H1 (cell line): ENCODE measurements around the gene SEMA6D. TPM values are rescaled to one million over a fixed set of nuclear protein-coding genes. Genes with fewer than 3 reads are reported as not detected.

Experiments
- CTCF ChIA-PET: fragments of 300-600 bp; sonication (Branson Sonifier 250); formaldehyde crosslinking; loops from one replicate; lab custom pipeline; 2021; ENCODE audit not compliant: partially characterized antibody; lab: Charles Lee
- POLR2A ChIA-PET: fragments of 300-600 bp; sonication (Branson Sonifier 250); formaldehyde crosslinking; loops from one replicate; lab custom pipeline; 2021; ENCODE audit warnings: inconsistent platforms; ENCODE audit not compliant: partially characterized antibody; lab: Charles Lee
- DNase-seq, 2 experiments: peaks; one replicate each; pipeline versions ENCODE4 v3.0.0 to v3.0.0-alpha.2; 2010 to 2022; ENCODE audit warnings: low spot score in 2 of 2, low read depth in 1 of 2, mixed read lengths in 1 of 2
- FAIRE-seq: peaks from 2 replicates; lab custom pipeline; 2011; peaks lifted over from hg19 to GRCh38; lab: Jason Lieb, UNC
- H2AFZ ChIP-seq: 2 replicates; pipeline ENCODE4 v1.8.1; 2012; ENCODE audit warnings: low read length, inconsistent platforms
- H2AK5ac ChIP-seq: 2 replicates; pipeline ENCODE4 v1.6.1; 2013; ENCODE audit warnings: low read depth, low read length
- H2BK120ac ChIP-seq: replicated peaks from 2 replicates; pipeline ENCODE3; 2013; ENCODE audit warnings: low read depth, low read length, inconsistent platforms
- H2BK12ac ChIP-seq: 2 replicates; pipeline ENCODE4 v1.6.1; 2013; ENCODE audit warnings: low read depth, low read length
- H2BK15ac ChIP-seq: 2 replicates; pipeline ENCODE4 v1.6.1; 2013; ENCODE audit warnings: low read length
- H2BK20ac ChIP-seq: 2 replicates; pipeline ENCODE4 v1.6.1; 2013; ENCODE audit warnings: low read length
- H2BK5ac ChIP-seq: 2 replicates; pipeline ENCODE4 v1.6.1; 2013; ENCODE audit warnings: low read depth, low read length
- H3K14ac ChIP-seq: 2 replicates; pipeline ENCODE4 v1.6.1; 2013; ENCODE audit warnings: inconsistent platforms; ENCODE audit not compliant: insufficient read length
- H3K18ac ChIP-seq: 2 replicates; pipeline ENCODE4 v1.6.1; 2013; ENCODE audit warnings: low read length; ENCODE audit errors: extremely low read depth
- H3K23ac ChIP-seq: 2 replicates; pipeline ENCODE4 v1.6.1; 2013; ENCODE audit warnings: inconsistent platforms; ENCODE audit not compliant: insufficient read length
- H3K23me2 ChIP-seq: 2 replicates; pipeline ENCODE4 v1.6.1; 2013; ENCODE audit warnings: low read depth, low read length
- H3K27ac ChIP-seq: 2 replicates; pipeline ENCODE4 v1.6.1; 2011; ENCODE audit warnings: low read depth, low read length, inconsistent platforms
- H3K27me3 ChIP-seq, 4 experiments: replicated peaks in 1 of 4; 1 replicate in 1 of 4; 2 replicates in 3 of 4; pipeline versions ENCODE4 v1.6.1 to v1.8.1; 2011 to 2013; ENCODE audit warnings: low read length in 3 of 4, mild to moderate bottlenecking in 3 of 4, inconsistent platforms in 2 of 4, mixed read lengths in 2 of 4, moderate library complexity in 1 of 4; ENCODE audit not compliant: control insufficient read depth in 3 of 4, insufficient read depth in 3 of 4; ENCODE audit errors: extremely low read depth in 1 of 4
- H3K36me3 ChIP-seq, 4 experiments: 2 replicates each; pipeline versions ENCODE4 v1.6.1 to v1.8.1; 2011 to 2013; ENCODE audit warnings: mild to moderate bottlenecking in 4 of 4, low read length in 3 of 4, moderate library complexity in 2 of 4, control low read depth in 1 of 4, inconsistent platforms in 1 of 4; ENCODE audit not compliant: insufficient read depth in 4 of 4, control insufficient read depth in 2 of 4
- H3K4ac ChIP-seq: replicated peaks from 2 replicates; pipeline ENCODE3; 2013; ENCODE audit warnings: low read length, low read depth, mixed read lengths, inconsistent platforms; ENCODE audit not compliant: insufficient read length
- H3K4me1 ChIP-seq, 4 experiments: replicated peaks in 1 of 4; 1 replicate in 1 of 4; 2 replicates in 3 of 4; pipeline versions ENCODE4 v1.6.1 to v1.8.1; 2011 to 2013; ENCODE audit warnings: low read length in 3 of 4, inconsistent platforms in 2 of 4, mixed read lengths in 1 of 4; ENCODE audit not compliant: insufficient read depth in 4 of 4, control insufficient read depth in 3 of 4
- H3K4me2 ChIP-seq, 2 experiments: 2 replicates each; pipeline versions ENCODE4 v1.6.1 to v1.8.1; 2011 to 2013; ENCODE audit warnings: low read depth in 2 of 2, low read length in 2 of 2, control low read depth in 1 of 2, inconsistent platforms in 1 of 2, mild to moderate bottlenecking in 1 of 2; ENCODE audit not compliant: insufficient read depth in 1 of 2
- H3K4me3 ChIP-seq, 4 experiments: fragments of 200-600, 300-600 bp in 1 of 4; sonication (generic), shearing (Covaris generic), sonication (Bioruptor Twin) in 1 of 4; 2 replicates each; pipeline versions ENCODE4 v1.5.1 to v1.8.1; 2011 to 2016; ENCODE audit warnings: low read length in 4 of 4, low read depth in 3 of 4, control low read depth in 2 of 4, inconsistent platforms in 2 of 4, mild to moderate bottlenecking in 2 of 4, mixed read lengths in 1 of 4, moderate library complexity in 1 of 4; ENCODE audit not compliant: insufficient read depth in 2 of 4; ENCODE audit errors: extremely low read depth in 1 of 4
- H3K56ac ChIP-seq: replicated peaks from 2 replicates; pipeline ENCODE3; 2013; ENCODE audit warnings: low read depth, mild to moderate bottlenecking, mixed read lengths, low read length, inconsistent platforms; ENCODE audit not compliant: insufficient read length
- H3K79me1 ChIP-seq: 2 replicates; pipeline ENCODE4 v1.6.1; 2013; ENCODE audit warnings: low read depth, low read length, control low read depth
- H3K79me2 ChIP-seq, 2 experiments: 2 replicates each; pipeline versions ENCODE4 v1.6.1 to v1.8.1; 2012 to 2013; ENCODE audit warnings: low read length in 2 of 2, mild to moderate bottlenecking in 2 of 2, inconsistent platforms in 1 of 2; ENCODE audit not compliant: insufficient read depth in 2 of 2, control insufficient read depth in 1 of 2
- H3K9ac ChIP-seq, 4 experiments: replicated peaks in 1 of 4; 1 replicate in 1 of 4; 2 replicates in 3 of 4; pipeline versions ENCODE4 v1.6.1 to v1.8.1; 2011 to 2013; ENCODE audit warnings: low read depth in 3 of 4, low read length in 3 of 4, control low read depth in 2 of 4, mild to moderate bottlenecking in 2 of 4, moderate library complexity in 2 of 4, inconsistent platforms in 1 of 4; ENCODE audit errors: extremely low read depth in 1 of 4
- H3K9me3 ChIP-seq, 2 experiments: 2 replicates each; pipeline versions ENCODE4 v1.6.1 to v1.8.1; 2012 to 2013; ENCODE audit warnings: mild to moderate bottlenecking in 2 of 2, moderate library complexity in 2 of 2, control low read depth in 1 of 2, inconsistent platforms in 1 of 2, low read depth in 1 of 2, low read length in 1 of 2, mixed read lengths in 1 of 2; ENCODE audit not compliant: insufficient read depth in 2 of 2
- H4K20me1 ChIP-seq, 2 experiments: replicated peaks in 1 of 2; 2 replicates each; pipeline versions ENCODE3 to v1.8.1; 2011 to 2013; ENCODE audit warnings: inconsistent platforms in 2 of 2, low read length in 2 of 2, mild to moderate bottlenecking in 1 of 2; ENCODE audit not compliant: insufficient read depth in 2 of 2, control insufficient read depth in 1 of 2
- H4K5ac ChIP-seq: 2 replicates; pipeline ENCODE4 v1.6.1; 2013; ENCODE audit warnings: low read length, low read depth, mixed read lengths, inconsistent platforms; ENCODE audit not compliant: insufficient read length
- H4K8ac ChIP-seq: 2 replicates; pipeline ENCODE4 v1.8.0; 2013; ENCODE audit warnings: mild to moderate bottlenecking, moderate library complexity, low read length, inconsistent platforms; ENCODE audit not compliant: insufficient read depth; ENCODE audit errors: extremely low read depth
- H4K91ac ChIP-seq: replicated peaks from 2 replicates; pipeline ENCODE3; 2013; ENCODE audit warnings: low read length, mixed read lengths, inconsistent platforms; ENCODE audit not compliant: insufficient read length
- ASH2L ChIP-seq: fragments of 200-600, 300-600 bp; sonication (generic); IDR thresholded peaks from one replicate; pipeline ENCODE4 v1.7.1; 2017; ENCODE audit warnings: low read length
- BACH1 ChIP-seq: IDR thresholded peaks from 2 replicates; pipeline ENCODE4 v1.6.1; 2012; ENCODE audit warnings: low read length, improper control_type of control experiment
- EGR1 ChIP-seq: IDR thresholded peaks from 2 replicates; pipeline ENCODE4 v1.6.1; 2011; ENCODE audit warnings: low read depth, low read length, borderline replicate concordance
- KDM1A ChIP-seq: fragments of 200-600, 300-600 bp; sonication (generic); IDR thresholded peaks from 2 replicates; pipeline ENCODE4 v1.7.1; 2016; ENCODE audit warnings: mild to moderate bottlenecking, low read length, borderline replicate concordance
- SIX5 ChIP-seq: IDR thresholded peaks from 2 replicates; pipeline ENCODE4 v1.6.1; 2011; ENCODE audit warnings: mild to moderate bottlenecking, low read depth, low read length
- TEAD4 ChIP-seq: IDR thresholded peaks from 2 replicates; pipeline ENCODE4 v1.6.1; 2012; ENCODE audit warnings: low read depth, low read length, inconsistent platforms, mixed read lengths
- WGBS, 2 experiments: shearing (Covaris generic) in 1 of 2; methylation state at CpG; one replicate each; pipeline versions ENCODE4 v1.1.6 to v1.1.7; 2013 to 2015; ENCODE audit warnings: low lambda C conversion rate in 2 of 2, mixed read lengths in 2 of 2, inconsistent platforms in 1 of 2, low coverage in 1 of 2, missing lambda C conversion rate in 1 of 2; ENCODE audit not compliant: insufficient replicate concordance in 2 of 2, insufficient coverage in 1 of 2, insufficient read length in 1 of 2; ENCODE audit errors: extremely low coverage in 1 of 2, missing lambda C conversion rate in 1 of 2; 5-methylcytosine and 5-hydroxymethylcytosine counted together
- polyA plus RNA-seq, 7 experiments: library from polyadenylated mRNA; depleted of rRNA in 3 of 7; stranded (reverse) in 5 of 7; unstranded in 2 of 7; fragments of >200 nt in 5 of 7; fragments of 200-250 nt in 2 of 7; gene quantifications; 1 replicate in 5 of 7; 2 replicates in 1 of 7; 4 replicates in 1 of 7; pipeline versions ENCODE4 v1.2.1 to v1.2.3, GENCODE V29; 2011 to 2013; ENCODE audit warnings: missing spikeins in 2 of 7, mixed read lengths in 2 of 7
- total RNA-seq: library from RNA; stranded (reverse); fragmentation: NEBNext Ultra II Directional; extraction: Animal tissue kit (Norgen Biotek cat#: 25700); gene quantifications from 2 replicates; pipeline ENCODE4 v1.2.1, GENCODE V29; 2021

The SEMA6D gene
- total and polyA plus RNA-seq, 2 of the 8 experiments (the other 6 are each of a cell fraction or from before 2014, with no cell fraction given) = 2.2 to 3.8 TPM

- no peak overlapping the region for H2BK5ac ChIP-seq
- no peak overlapping the region for H2AK5ac ChIP-seq
- H2AFZ ChIP-seq = no peak overlapping the region
- FAIRE-seq (no peak), DNase-seq (no peak)
- H4K91ac ChIP-seq = no peak overlapping the region
- POLR2A ChIA-PET = no interaction called here
- H2BK12ac ChIP-seq = no peak overlapping the region
- no peak overlapping the region for H2BK15ac ChIP-seq
- CTCF ChIA-PET = no interaction called here
- H3K79me2 ChIP-seq = no peaks in the 10 kb centered on the region
- no peak overlapping the region for H2BK120ac ChIP-seq
- H4K8ac ChIP-seq = no peak overlapping the region
- H3K9ac ChIP-seq = no peak overlapping the region
- H3K23ac ChIP-seq = no peak overlapping the region
- no peak overlapping the region for H3K27ac ChIP-seq
- H3K9me3 ChIP-seq = no peaks in the 10 kb centered on the region
- H3K14ac ChIP-seq = no peak overlapping the region
- no peak overlapping the region for H3K56ac ChIP-seq
- H3K36me3 ChIP-seq = no peaks in the 10 kb centered on the region
- WGBS, 2 experiments = 82% methylated on average over 6 of the region's 6 CpGs; no CpG with 5 or more reads in 1 of the 2 experiments
- H4K5ac ChIP-seq = no peak overlapping the region
- no peaks in the 10 kb centered on the region for H3K4me1 ChIP-seq
- no peaks in the 10 kb centered on the region for H3K27me3 ChIP-seq
- H3K4me2 ChIP-seq = no peak overlapping the region
- no peak for TF ChIP-seq KDM1A
- TF ChIP-seq BACH1 = no peak
- no peak for TF ChIP-seq TEAD4
- TF ChIP-seq SIX5 = no peak
- TF ChIP-seq ASH2L = no peak
- no peak for TF ChIP-seq EGR1
- H3K4ac ChIP-seq = no peak overlapping the region
- no peaks in the 10 kb centered on the region for H3K79me1 ChIP-seq
- H3K18ac ChIP-seq = no peak overlapping the region
- no peaks in the 10 kb centered on the region for H3K23me2 ChIP-seq
- H4K20me1 ChIP-seq = no peaks in the 10 kb centered on the region
- H3K4me3 ChIP-seq = no peak overlapping the region
- no peak overlapping the region for H2BK20ac ChIP-seq
Measured at GRCh38 chr15:47804733-47805132, 87.4 kb downstream of the SEMA6D start.
